ENCODE data around the gene RTKN.
A peak's percentile ranks its signal among the peaks of the same experiment; 100 is the strongest.

The RTKN gene

GRCh38 chr2:74387346-74387745, 54.4 kb downstream of the RTKN start:
- H3K4me3 ChIP-seq (ENCODE audit: low read length), result no peak overlapping the region
- no peaks in the 10 kb centered on the region for H3K9me3 ChIP-seq (ENCODE audit: low read length)
- H2AFZ ChIP-seq (ENCODE audit: low read depth, low read length), result no peak overlapping the region
- H3K4me1 ChIP-seq (ENCODE audit: insufficient read depth, low read length), result peaks cover 28% of the 10 kb centered on the region
- H3K27me3 ChIP-seq (ENCODE audit: insufficient read depth, low read length), result no peaks in the 10 kb centered on the region
- H3K36me3 ChIP-seq (ENCODE audit: insufficient read depth, low read length), result peaks cover 5% of the 10 kb centered on the region

DNA sequence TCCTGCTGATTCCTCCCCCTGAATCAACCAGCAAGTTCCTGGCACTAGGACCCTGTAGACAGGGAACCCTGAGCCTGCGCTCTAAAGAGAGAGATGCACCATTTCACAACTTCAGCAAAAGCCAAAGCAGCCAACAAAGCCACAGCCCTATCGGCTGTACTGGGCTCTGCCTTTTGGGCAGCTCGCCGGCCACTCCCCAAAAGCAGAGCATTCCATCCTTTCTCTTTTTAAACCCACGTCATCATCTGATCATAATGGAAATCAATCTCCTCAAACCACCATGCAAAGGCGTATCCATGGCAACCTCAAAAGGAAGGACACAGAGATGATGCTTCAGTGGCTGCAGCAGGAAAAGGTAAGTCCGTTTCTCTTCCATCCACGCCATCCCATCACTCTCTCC, 56.3 kb downstream of the RTKN start:
- Histone ChIP-seq H3K36me3 (ENCODE audit: insufficient read depth, low read length) (peaks cover 5% of the 10 kb centered on the region), H3K4me3 (ENCODE audit: low read length) (no peak overlapping the region), H3K9me3 (ENCODE audit: low read length) (no peaks in the 10 kb centered on the region), H2AFZ (ENCODE audit: low read depth, low read length) (no peak overlapping the region), H3K27me3 (ENCODE audit: insufficient read depth, low read length) (no peaks in the 10 kb centered on the region), H3K4me1 (ENCODE audit: insufficient read depth, low read length) (peaks cover 26% of the 10 kb centered on the region)

GRCh38 chr2:74384051-74384450, 57.7 kb downstream of the RTKN start:
- no peaks in the 10 kb centered on the region for H3K27me3 ChIP-seq (ENCODE audit: insufficient read depth, low read length)
- no peak overlapping the region for H3K4me3 ChIP-seq (ENCODE audit: low read length)
- H3K9me3 ChIP-seq (ENCODE audit: low read length), result no peaks in the 10 kb centered on the region
- H2AFZ ChIP-seq (ENCODE audit: low read depth, low read length), result no peak overlapping the region
- H3K4me1 ChIP-seq (ENCODE audit: insufficient read depth, low read length), result peaks cover 29% of the 10 kb centered on the region
- H3K36me3 ChIP-seq (ENCODE audit: insufficient read depth, low read length), result peaks cover 5% of the 10 kb centered on the region

DNA sequence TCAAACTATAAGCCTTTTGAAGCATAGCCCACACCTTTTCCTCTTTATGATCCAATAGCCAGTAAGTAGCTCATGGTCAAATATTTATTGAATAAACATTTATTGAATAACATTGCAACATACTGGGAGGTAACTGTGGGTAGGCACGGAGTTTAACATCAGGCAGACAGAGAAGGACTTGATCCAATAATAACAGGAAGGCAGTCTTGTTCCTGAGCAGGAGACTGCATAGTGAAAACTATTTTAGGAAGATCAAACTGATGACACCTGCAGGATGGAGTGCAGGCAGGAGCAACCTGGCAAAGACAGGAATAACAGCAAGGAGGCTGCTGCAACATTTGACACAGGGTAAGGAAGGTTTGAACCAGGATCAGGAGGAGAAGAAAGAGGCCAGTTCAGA, 58.5 kb downstream of the RTKN start:
- no peak overlapping the region for H3K4me3 ChIP-seq (ENCODE audit: low read length)
- no peaks in the 10 kb centered on the region for H3K27me3 ChIP-seq (ENCODE audit: insufficient read depth, low read length)
- peaks cover 5% of the 10 kb centered on the region for H3K36me3 ChIP-seq (ENCODE audit: insufficient read depth, low read length)
- H3K9me3 ChIP-seq (ENCODE audit: low read length), result no peaks in the 10 kb centered on the region
- H3K4me1 ChIP-seq (ENCODE audit: insufficient read depth, low read length), result peaks cover 29% of the 10 kb centered on the region
- no peak overlapping the region for H2AFZ ChIP-seq (ENCODE audit: low read depth, low read length)

DNA sequence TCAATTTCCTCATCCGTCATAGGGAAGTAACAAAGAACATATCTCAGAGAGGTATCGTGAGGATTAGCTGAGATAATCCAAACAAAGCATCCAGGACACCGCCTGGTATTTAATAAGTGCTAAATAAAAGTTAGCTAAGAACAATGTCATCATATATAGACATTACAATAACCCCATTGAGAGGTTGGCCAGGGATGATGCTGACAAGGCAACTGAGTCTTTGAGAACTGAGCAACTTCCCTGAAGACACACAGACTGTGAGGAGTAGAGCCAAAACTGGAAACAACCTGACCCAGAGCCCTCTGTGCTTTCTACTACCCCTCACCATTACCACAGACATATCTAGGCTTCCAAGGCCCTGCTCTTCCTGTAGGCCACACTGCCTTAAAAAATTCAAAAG, 60.0 kb downstream of the RTKN start:
- H3K4me1 ChIP-seq (ENCODE audit: insufficient read depth, low read length), result peaks cover 29% of the 10 kb centered on the region

GRCh38 chr2:74379851-74380789, 61.6 kb downstream of the RTKN start, which contains the start of gene DCTN1:
DCTN1 (minus strand) TSS chr2:74380311; CDS start chr2:74380037, 274 bp downstream.
- Histone ChIP-seq H3K4me3 (ENCODE audit: low read length) (peak within 1 kb of the TSS; percentile 26), H2AFZ (ENCODE audit: low read depth, low read length) (no peak within 1 kb of the TSS), H3K27me3 (ENCODE audit: insufficient read depth, low read length) (no peaks in the 10 kb centered on the region), H3K9me3 (ENCODE audit: low read length) (no peaks in the 10 kb centered on the region), H3K36me3 (ENCODE audit: insufficient read depth, low read length) (peaks cover 27% of the 10 kb centered on the region), H3K4me1 (ENCODE audit: insufficient read depth, low read length) (peaks cover 22% of the 10 kb centered on the region)

More for the DNA sequence above, 60.0 kb downstream of the RTKN start:
- Histone ChIP-seq H3K27me3 (ENCODE audit: insufficient read depth, low read length) (no peaks in the 10 kb centered on the region), H3K4me3 (ENCODE audit: low read length) (no peak overlapping the region), H3K36me3 (ENCODE audit: insufficient read depth, low read length) (peaks cover 18% of the 10 kb centered on the region), H2AFZ (ENCODE audit: low read depth, low read length) (no peak overlapping the region), H3K9me3 (ENCODE audit: low read length) (no peaks in the 10 kb centered on the region)

DNA sequence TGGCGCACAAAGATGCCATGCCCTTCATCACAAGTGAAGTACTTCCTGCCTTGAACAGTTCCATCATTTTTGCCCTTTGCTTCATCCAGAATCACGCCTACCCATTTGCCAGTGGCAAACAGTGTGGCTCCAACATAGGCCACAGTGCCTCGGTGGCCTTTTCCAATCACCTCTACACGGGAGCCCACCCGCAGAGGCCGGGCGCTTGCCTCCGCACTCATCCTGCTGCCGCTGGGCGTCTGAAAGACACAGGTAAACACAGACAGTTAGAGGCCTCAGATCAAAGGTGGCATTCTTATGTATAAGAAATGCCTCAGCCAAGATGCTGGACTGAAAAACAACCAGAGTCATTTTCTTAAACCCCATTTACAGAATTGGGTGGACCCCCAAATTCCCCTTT, 63.7 kb downstream of the RTKN start:
- Histone ChIP-seq H3K4me3 (ENCODE audit: low read length) (no peak overlapping the region), H3K27me3 (ENCODE audit: insufficient read depth, low read length) (no peaks in the 10 kb centered on the region)

DNA sequence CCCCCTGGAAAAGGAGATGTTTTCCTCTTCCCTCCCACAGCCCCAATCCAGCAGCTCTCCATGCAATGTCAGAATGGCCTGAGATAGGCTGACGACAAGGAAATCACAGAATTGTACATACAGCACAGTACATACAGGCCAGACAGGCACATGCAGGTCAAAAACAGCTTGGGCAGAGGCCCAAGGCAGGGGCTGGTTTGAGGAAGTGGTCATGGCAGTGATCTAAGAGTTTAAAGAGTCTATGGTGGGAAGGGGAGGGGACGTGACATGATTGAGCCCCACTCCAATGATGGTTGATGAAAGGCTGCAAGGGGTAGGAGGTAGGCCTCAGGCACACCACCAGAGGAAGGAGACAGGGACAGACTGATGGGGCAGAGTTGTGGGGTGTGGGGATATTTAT, 65.9 kb downstream of the RTKN start:
- no peaks in the 10 kb centered on the region for H3K9me3 ChIP-seq (ENCODE audit: low read length)
- no peaks in the 10 kb centered on the region for H3K27me3 ChIP-seq (ENCODE audit: insufficient read depth, low read length)
- peaks cover 40% of the 10 kb centered on the region for H3K4me1 ChIP-seq (ENCODE audit: insufficient read depth, low read length)
- no peak overlapping the region for H3K4me3 ChIP-seq (ENCODE audit: low read length)
- peaks cover 36% of the 10 kb centered on the region for H3K36me3 ChIP-seq (ENCODE audit: insufficient read depth, low read length)
- no peak overlapping the region for H2AFZ ChIP-seq (ENCODE audit: low read depth, low read length)

More for the DNA sequence above, 63.7 kb downstream of the RTKN start:
- Histone ChIP-seq H2AFZ (ENCODE audit: low read depth, low read length) (no peak overlapping the region), H3K36me3 (ENCODE audit: insufficient read depth, low read length) (peaks cover 22% of the 10 kb centered on the region), H3K4me1 (ENCODE audit: insufficient read depth, low read length) (peaks cover 36% of the 10 kb centered on the region), H3K9me3 (ENCODE audit: low read length) (no peaks in the 10 kb centered on the region)

All from neuron (in vitro differentiated cells).